ENCODE data around the gene PRKCH. TPM values are rescaled to one million over a fixed set of nuclear protein-coding genes. Genes with fewer than 3 reads are reported as not detected.

PRKCH gene
- total RNA-seq, 3 donors from 2014 or later (not counting 1 experiment from before 2014, with no cell fraction given), result 610 to 756 (median 618) TPM

DNA sequence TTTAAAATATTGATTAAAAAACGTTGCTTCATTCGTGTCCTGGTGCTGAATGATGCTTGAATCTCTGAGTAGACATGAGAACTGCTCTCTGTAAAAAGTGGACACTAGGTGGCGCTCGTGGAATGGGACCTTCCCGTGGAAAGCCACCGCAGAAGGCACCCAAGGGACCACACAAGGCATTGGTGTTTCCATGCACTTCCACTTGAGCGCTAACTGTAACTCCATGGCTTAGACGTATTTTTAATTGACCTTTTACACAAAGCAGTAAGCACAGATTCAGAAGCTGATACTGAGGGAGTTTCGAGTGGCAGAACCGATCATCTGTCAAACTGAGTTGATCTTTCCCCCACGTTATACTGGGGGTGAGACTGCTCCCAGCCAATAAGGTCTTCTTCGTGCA is 135.3 kb downstream of the PRKCH start:
- H3K9me3 Mint-ChIP-seq, result peaks cover 0 to 2% of the 10 kb centered on the region in 2 donors
- Histone ChIP-seq H3K9me3 (ENCODE audit: control insufficient read depth, insufficient read depth, low read length) (no peaks in the 10 kb centered on the region), H3K36me3 (ENCODE audit: control insufficient read depth, insufficient read depth, low read length) (peaks cover 80% of the 10 kb centered on the region), H3K4me3 (ENCODE audit: low read length) (no peak overlapping the region), H3K27me3 (ENCODE audit: control insufficient read depth, insufficient read depth, low read length) (no peaks in the 10 kb centered on the region), H3K4me1 (ENCODE audit: control insufficient read depth, insufficient read depth, low read length) (peaks cover 56% of the 10 kb centered on the region), H3K27ac (ENCODE audit: low read length) (no peak overlapping the region)
- H3K27ac Mint-ChIP-seq, result peak overlapping the region in 1 of 2 donors; percentile 44
- 35% methylated on average over 12 of the region's 12 CpGs for WGBS (ENCODE audit: insufficient coverage)
- H3K36me3 Mint-ChIP-seq, result peaks cover 24% of the 10 kb centered on the region
- H3K4me3 Mint-ChIP-seq, result peak overlapping the region; percentile 25
- DNase-seq, result peak; percentile 74 to 94
- H3K27me3 Mint-ChIP-seq (ENCODE audit: low read depth in 2 of 2), result no peaks in the 10 kb centered on the region
- intact Hi-C loops (cut with micrococcal nuclease), result no loop called here
- ATAC-seq, result peak; percentile 58 to 71 (median 67)
- TF ChIP-seq, protein P1, sequence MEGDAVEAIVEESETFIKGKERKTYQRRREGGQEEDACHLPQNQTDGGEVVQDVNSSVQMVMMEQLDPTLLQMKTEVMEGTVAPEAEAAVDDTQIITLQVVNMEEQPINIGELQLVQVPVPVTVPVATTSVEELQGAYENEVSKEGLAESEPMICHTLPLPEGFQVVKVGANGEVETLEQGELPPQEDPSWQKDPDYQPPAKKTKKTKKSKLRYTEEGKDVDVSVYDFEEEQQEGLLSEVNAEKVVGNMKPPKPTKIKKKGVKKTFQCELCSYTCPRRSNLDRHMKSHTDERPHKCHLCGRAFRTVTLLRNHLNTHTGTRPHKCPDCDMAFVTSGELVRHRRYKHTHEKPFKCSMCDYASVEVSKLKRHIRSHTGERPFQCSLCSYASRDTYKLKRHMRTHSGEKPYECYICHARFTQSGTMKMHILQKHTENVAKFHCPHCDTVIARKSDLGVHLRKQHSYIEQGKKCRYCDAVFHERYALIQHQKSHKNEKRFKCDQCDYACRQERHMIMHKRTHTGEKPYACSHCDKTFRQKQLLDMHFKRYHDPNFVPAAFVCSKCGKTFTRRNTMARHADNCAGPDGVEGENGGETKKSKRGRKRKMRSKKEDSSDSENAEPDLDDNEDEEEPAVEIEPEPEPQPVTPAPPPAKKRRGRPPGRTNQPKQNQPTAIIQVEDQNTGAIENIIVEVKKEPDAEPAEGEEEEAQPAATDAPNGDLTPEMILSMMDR (IDR thresholded peaks at IDR 0.05), result peak; percentile 88
- peaks cover 78 to 85% of the 10 kb centered on the region in 2 donors for H3K4me1 Mint-ChIP-seq

DNA sequence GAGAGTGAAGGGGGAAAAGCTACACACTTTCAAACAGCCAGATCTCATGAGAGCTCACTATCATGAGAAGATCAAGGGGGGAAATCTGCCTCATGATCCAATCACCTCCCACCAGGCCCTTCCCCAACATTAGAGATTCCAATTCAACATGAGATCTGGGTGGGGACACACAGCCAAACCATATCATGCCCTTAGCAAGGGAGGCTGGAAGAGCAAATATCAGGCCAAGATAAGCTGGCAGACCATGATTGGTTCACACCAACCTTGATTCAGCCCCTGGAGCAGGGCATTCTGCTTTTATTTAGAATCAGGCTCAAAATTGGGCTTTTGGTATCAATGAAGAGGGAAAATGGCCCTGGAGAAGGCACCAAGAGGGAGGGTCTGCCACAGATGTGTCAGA is 137.4 kb downstream of the PRKCH start:
- Histone ChIP-seq H3K9me3 (ENCODE audit: control insufficient read depth, insufficient read depth, low read length) (no peaks in the 10 kb centered on the region), H3K4me3 (ENCODE audit: low read length) (no peak overlapping the region), H3K36me3 (ENCODE audit: control insufficient read depth, insufficient read depth, low read length) (peaks cover 83% of the 10 kb centered on the region), H3K27ac (ENCODE audit: low read length) (no peak overlapping the region), H3K27me3 (ENCODE audit: control insufficient read depth, insufficient read depth, low read length) (no peaks in the 10 kb centered on the region), H3K4me1 (ENCODE audit: control insufficient read depth, insufficient read depth, low read length) (peaks cover 45% of the 10 kb centered on the region)
- intact Hi-C loops (cut with micrococcal nuclease), result no loop called here
- H3K9me3 Mint-ChIP-seq, result peaks cover 0 to 2% of the 10 kb centered on the region in 2 donors
- peaks cover 74% of the 10 kb centered on the region in 2 donors for H3K4me1 Mint-ChIP-seq
- DNase-seq (no peak), ATAC-seq (no peak)
- peaks cover 26% of the 10 kb centered on the region for H3K36me3 Mint-ChIP-seq
- H3K27ac Mint-ChIP-seq, result peak overlapping the region in 1 of 2 donors; percentile 44
- TF ChIP-seq, protein P1 (IDR thresholded peaks at IDR 0.05), result no peak
- H3K27me3 Mint-ChIP-seq (ENCODE audit: low read depth in 2 of 2), result no peaks in the 10 kb centered on the region
- H3K4me3 Mint-ChIP-seq, result no peak overlapping the region

DNA sequence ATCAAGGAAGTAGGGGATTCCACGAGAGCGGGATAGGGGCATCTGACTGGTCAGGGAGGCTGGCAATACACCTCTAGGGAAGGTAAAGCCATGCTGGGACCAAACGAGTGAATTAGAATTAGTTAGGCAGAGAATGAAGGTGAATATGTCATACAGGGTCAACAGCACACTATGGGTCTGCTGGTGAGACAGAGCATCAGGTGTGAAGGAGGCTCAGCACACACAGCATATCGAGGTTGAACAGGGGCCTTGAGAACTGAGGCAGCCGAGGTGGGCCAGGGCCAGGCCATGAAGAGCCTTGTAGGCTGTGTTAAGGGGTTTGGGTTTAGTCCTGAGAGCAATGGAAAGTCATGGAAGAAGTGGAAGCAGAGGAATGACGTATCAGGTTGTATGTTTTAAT is 137.8 kb downstream of the PRKCH start:
- peaks cover 69 to 74% of the 10 kb centered on the region in 2 donors for H3K4me1 Mint-ChIP-seq
- DNase-seq (no peak), ATAC-seq (no peak)
- intact Hi-C loops (cut with micrococcal nuclease), result no loop called here
- Histone ChIP-seq H3K27ac (ENCODE audit: low read length) (no peak overlapping the region), H3K4me1 (ENCODE audit: control insufficient read depth, insufficient read depth, low read length) (peaks cover 40% of the 10 kb centered on the region), H3K4me3 (ENCODE audit: low read length) (no peak overlapping the region), H3K9me3 (ENCODE audit: control insufficient read depth, insufficient read depth, low read length) (no peaks in the 10 kb centered on the region), H3K36me3 (ENCODE audit: control insufficient read depth, insufficient read depth, low read length) (peaks cover 82% of the 10 kb centered on the region), H3K27me3 (ENCODE audit: control insufficient read depth, insufficient read depth, low read length) (no peaks in the 10 kb centered on the region)
- peak overlapping the region in 1 of 2 donors; percentile 44 for H3K27ac Mint-ChIP-seq
- TF ChIP-seq, protein P1 (IDR thresholded peaks at IDR 0.05), result no peak
- H3K4me3 Mint-ChIP-seq, result no peak overlapping the region
- peaks cover 30% of the 10 kb centered on the region for H3K36me3 Mint-ChIP-seq
- WGBS (ENCODE audit: insufficient coverage), result 91% methylated on average over 5 of the region's 6 CpGs
- H3K27me3 Mint-ChIP-seq (ENCODE audit: low read depth in 2 of 2), result no peaks in the 10 kb centered on the region
- H3K9me3 Mint-ChIP-seq, result peaks cover 0 to 2% of the 10 kb centered on the region in 2 donors

DNA sequence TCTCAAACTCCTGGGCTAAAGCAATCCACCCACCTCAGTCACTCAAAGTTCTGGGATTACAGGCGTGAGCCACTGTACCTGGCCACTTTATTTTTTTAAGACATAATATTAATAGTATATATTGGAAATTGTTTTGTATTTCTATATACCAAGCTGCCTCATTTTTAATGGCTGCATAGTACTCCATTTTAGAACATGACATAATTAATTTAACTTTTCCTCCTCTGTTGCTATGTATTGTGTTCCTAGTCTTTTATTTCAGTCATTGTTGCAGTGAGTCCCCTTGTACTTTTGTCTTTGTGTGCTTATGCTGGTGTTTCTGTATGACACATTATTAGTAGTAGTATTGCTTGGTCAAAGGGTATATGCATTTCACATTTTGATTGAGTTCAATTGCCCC is 138.7 kb downstream of the PRKCH start:
- H3K27me3 ChIP-seq (ENCODE audit: control insufficient read depth, insufficient read depth, low read length), result no peaks in the 10 kb centered on the region
- WGBS (ENCODE audit: insufficient coverage), result no CpG with 5 or more reads among the region's 1 CpG
- DNase-seq, result no peak
- no peaks in the 10 kb centered on the region for H3K9me3 ChIP-seq (ENCODE audit: control insufficient read depth, insufficient read depth, low read length)
- no peak overlapping the region for H3K27ac ChIP-seq (ENCODE audit: low read length)
- TF ChIP-seq, protein P1 (IDR thresholded peaks at IDR 0.05), result no peak
- intact Hi-C loops (cut with micrococcal nuclease), result no loop called here
- peaks cover 32% of the 10 kb centered on the region for H3K4me1 ChIP-seq (ENCODE audit: control insufficient read depth, insufficient read depth, low read length)
- ATAC-seq, result no peak
- Mint-ChIP-seq H3K27ac (no peak overlapping the region), H3K27me3 (ENCODE audit: low read depth in 2 of 2) (no peaks in the 10 kb centered on the region), H3K36me3 (peaks cover 39% of the 10 kb centered on the region), H3K4me3 (no peak overlapping the region), H3K9me3 (peaks cover 0 to 2% of the 10 kb centered on the region in 2 donors), H3K4me1 (peaks cover 63 to 74% of the 10 kb centered on the region in 2 donors)
- H3K36me3 ChIP-seq (ENCODE audit: control insufficient read depth, insufficient read depth, low read length), result peaks cover 77% of the 10 kb centered on the region
- no peak overlapping the region for H3K4me3 ChIP-seq (ENCODE audit: low read length)

Data from natural killer cell (primary cell).